NOMO-1 treated with DMSO at 0.1 percent for 48 hours (cell line): ENCODE data around the gene ATXN1.

Source experiments
- DNase-seq: peaks from one replicate; lab custom pipeline; 2025; ENCODE audit not compliant: unreplicated experiment; lab: John Stamatoyannopoulos, UW

ATXN1 gene

GRCh38 chr6:16429669-16430068, 331.6 kb downstream of the ATXN1 start:
- no peak for DNase-seq

DNA sequence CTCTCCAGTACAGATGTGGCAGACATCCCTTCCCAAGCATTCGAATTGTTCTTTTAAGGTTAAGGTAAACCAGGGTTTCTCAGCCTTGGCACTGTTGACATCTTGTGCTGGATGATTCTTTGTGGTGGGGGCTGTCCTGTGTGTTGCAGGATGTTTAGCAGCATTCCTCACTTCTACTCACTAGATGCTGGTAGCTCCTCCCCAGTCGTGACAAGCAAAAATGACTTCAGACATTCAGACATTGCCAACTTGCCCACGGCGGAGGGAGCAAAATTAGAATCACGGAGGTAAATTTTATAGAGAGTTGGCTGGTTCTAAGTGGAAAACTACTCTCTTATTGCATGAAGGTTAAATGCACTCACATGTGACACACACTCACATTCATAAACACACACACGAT, 334.1 kb downstream of the ATXN1 start:
- no peak for DNase-seq

DNA sequence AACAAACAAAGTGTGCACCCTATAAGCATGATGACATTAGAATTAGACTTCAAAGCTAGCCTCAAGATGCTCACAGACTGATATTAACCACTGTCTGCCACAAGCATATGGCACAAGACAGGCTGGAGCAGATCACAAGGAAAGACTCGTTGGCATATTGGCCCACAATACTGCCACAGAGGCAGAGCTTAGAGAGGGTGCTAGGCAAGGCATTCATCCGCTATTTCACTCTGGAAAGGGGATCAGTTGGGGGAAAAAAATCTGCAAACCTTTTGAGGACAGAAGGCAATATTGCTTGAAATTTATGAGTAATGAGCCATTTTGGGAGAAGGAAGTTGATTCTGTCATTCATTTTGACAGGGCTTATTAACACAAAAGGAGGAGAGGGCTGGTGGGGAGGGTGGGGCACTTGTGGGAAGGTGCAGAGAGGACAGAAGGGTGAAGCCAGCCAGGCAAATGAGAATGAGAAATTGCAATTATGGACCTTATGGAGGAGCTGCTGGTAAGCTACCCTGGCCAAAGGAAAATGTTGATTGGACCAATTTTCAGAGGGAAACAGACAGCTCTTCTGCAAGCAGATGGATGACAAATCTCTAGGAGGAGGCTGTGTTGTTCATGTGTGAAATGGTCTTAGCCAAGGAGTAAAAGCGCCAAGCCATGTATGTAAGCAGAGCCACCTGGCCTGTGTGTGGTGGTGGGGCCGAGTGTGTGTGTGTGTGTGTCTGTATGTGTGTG, 335.2 kb downstream of the ATXN1 start:
- no peak for DNase-seq

- no peak for DNase-seq
These were observed 339.7 kb downstream of the ATXN1 start for GRCh38 chr6:16421462-16421960.

GRCh38 chr6:16420715-16421461, 340.4 kb downstream of the ATXN1 start:
- DNase-seq: peak; percentile 46

DNA sequence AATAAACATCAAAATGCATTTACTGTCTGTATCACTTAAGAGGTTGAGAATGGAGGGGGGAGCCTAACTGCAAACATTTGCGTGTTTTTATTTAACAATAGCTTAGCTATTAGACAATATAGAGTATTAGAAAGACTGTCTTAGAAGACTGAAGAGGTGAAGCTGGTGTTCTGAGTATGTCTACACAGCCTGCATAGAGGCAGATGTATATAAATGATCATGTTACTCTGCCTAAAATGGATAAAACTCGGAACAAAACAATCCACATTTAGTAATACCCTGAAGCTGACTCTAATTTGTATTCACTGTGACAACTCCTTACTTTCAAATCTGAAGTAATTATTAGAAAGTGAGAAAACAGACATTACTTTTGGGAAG, 340.9 kb downstream of the ATXN1 start:
- no peak for DNase-seq

GRCh38 chr6:16419636-16420336, 341.5 kb downstream of the ATXN1 start:
- DNase-seq: no peak

DNA sequence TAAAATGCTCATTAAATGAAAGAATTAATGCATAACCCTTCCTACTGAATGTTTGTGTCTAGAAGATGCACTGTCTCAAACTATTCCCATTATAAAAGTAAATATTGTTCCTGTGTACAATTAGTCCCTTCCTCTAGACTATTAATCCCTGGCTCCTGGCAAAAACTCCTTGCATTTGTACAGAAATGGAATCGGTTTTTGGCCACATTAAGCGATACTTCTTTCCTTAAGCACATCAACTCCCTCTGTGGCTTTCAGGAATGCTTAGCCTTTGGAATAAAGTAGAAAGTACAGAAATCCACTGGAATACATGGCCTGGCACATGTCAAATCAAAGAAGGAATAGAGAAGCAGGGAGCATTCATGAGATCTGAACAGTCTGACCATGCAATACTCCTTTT, 343.1 kb downstream of the ATXN1 start:
- DNase-seq: no peak

DNA sequence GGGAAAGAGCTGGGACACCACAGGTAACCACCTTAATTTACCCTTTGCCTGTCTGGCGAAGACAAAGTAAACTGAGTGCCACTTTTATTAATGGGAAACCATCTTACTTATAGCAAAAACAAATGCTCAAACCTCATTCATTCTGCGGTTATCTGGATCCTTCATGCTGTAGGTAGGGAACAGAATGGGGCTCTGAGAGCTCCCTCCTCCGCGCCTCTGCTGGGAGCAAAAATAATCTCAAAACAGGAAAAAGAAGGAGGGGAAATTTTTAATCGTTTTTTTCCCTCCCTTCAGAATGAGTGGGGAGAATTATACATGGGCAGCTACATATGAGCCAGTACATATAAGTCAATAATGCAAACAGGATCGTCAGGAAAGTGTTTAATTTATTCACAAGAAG, 345.6 kb downstream of the ATXN1 start:
- DNase-seq: no peak

GRCh38 chr6:16414205-16414604, 347.1 kb downstream of the ATXN1 start:
- DNase-seq: no peak

DNA sequence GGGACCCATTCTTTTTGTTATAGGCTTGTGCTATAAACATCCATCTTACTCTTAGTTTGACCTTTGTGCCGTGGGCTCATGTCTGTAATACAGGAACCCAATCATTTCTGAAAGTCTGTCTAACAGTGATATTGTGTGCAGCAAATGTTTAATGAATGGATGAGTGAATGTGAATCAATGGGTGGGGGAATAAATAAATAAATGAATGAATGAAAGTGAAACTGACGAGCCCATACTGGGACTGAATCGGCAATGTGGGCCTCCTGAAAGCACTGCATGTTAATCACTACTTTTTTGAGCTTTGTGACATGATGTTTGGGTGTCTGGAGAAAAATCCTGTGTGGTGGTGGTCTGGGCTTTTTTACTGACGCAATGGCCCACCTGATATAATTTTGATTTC, 347.9 kb downstream of the ATXN1 start:
- DNase-seq: no peak

- peak; percentile 16 for DNase-seq
These were observed 348.3 kb downstream of the ATXN1 start for GRCh38 chr6:16412982-16413381.

- no peak for DNase-seq
These were observed 349.1 kb downstream of the ATXN1 start for GRCh38 chr6:16412171-16412570.

DNA sequence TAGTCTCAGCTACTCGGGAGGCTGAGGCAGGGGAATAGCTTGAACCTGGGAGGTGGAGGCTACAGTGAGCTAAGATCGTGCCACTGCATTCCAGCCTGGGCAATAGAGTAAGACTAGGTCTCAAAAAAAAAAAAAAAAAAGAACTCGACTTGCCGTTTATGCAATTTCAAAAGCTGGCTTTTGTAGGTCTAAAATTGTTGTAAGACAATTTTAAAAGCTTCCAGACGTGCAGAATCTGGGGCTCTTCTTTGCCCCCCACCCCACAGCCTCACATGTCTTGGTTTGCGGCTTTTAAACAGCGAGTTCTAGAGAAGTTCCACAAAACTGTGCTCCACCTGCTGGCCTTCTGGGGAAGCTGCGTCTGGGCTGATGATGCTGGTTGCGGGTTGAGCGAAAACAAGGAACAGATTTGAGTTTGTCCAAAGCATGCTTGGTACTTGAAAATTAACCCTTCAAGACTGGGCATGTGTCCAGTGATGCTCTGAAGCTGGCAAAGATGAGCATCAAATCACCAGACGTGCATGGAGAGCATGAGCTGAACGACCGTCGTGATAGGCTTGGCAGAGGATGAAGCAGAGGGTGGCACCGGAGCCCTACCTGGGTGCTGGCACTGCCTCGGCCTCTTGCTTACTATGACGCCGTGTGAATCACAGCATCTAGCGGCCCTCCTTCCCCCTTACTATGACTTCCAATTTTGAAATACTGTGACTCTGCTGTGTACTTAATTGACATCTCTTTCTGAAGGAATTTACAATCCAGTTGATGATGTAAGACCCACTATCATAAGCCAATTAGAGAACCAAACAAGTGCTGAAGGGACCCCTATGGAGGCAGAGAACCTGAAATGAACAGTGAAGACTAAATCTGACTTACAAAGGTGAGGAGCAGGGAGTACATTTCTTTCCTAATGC, 351.5 kb downstream of the ATXN1 start:
- DNase-seq: peak; percentile 54

DNA sequence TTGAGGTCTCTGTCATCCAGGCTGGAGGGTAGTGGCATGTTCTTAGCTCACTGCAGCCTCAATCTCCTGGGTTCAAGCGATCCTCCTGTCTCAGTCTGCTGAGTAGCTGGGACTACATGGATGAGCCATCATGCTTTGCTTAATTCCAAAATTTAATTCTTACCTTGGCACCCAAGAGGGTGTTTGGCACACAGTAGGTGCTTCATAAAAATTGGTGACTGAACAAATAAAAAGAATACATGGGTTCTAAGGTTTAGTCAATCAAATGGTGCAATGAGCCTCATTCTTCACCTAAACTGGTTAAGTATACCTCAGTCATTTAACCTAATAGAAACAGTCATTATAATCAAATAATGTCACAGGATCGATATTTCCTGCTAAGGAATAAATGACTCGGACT, 352.5 kb downstream of the ATXN1 start:
- no peak for DNase-seq

DNA sequence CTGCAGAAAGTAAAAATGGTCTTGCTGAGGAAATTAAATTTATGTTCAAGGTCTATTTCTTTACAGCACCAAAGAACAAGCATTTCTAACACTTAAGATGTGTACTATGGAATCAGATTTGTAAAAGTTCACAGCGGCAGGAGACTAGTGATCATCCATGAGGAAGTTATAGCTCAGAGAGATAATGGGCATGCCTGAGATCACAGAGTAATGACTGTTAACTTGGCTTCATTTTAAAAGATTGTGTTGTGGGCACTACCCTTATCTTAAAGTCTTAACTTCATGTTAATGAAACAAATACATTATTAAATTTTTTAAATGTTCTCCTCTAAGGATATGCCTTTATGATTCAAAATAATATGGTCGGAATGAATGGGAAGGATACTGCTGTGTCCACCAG, 354.3 kb downstream of the ATXN1 start:
- DNase-seq: no peak

DNA sequence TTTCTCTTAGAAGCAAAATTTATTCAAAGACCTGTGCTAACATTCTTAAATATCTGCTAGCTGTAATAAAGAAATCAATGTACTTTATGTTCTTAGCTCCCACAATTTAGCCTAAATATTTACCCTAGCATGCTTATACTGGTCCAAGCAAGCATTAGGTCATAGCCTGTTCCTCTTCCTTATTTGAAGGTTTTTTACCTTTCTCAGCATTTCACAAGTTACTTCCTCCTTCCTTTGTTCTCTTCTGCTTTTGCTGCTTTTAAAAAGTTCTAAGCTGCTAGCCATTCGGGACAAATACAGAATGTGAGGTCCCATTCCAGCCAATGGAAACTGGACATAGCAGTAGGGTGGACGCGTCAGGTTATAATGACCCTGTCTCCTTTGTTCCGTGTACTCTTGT, 354.7 kb downstream of the ATXN1 start:
- DNase-seq: peak; percentile 81

DNA sequence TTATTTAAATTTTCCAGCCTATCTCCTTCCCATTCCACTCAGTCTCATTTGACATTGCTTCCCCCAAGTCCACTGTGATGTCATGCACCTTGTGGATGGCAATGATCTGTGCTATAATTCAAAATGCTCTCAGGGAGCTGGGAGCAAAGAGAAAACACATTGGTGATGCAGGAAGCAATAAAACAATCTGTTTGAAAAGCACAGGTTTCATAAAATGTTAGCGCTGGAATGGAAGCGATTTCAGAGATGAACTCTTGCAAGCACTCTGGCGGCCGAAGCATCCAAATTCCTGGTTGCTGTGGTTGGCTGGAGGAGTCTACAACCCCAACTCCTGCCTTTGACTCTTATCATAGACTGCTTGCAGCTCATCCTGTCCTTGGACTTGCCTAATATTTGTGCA, 355.9 kb downstream of the ATXN1 start:
- DNase-seq: no peak

GRCh38 chr6:16404456-16404855, 356.8 kb downstream of the ATXN1 start:
- no peak for DNase-seq

- DNase-seq: no peak
These were observed 357.4 kb downstream of the ATXN1 start for GRCh38 chr6:16403831-16404230.

- DNase-seq: no peak
These were observed 358.7 kb downstream of the ATXN1 start for GRCh38 chr6:16402581-16402900.
